ENCODE data around the gene RAPGEF2. TPM values are rescaled to one million over a fixed set of nuclear protein-coding genes. Genes with fewer than 3 reads are reported as not detected.

The RAPGEF2 gene
- total and polyA plus RNA-seq, 2 donors (not counting 3 experiments of a cell fraction or from before 2014, with no cell fraction given) = 28.7 to 55.2 TPM

DNA sequence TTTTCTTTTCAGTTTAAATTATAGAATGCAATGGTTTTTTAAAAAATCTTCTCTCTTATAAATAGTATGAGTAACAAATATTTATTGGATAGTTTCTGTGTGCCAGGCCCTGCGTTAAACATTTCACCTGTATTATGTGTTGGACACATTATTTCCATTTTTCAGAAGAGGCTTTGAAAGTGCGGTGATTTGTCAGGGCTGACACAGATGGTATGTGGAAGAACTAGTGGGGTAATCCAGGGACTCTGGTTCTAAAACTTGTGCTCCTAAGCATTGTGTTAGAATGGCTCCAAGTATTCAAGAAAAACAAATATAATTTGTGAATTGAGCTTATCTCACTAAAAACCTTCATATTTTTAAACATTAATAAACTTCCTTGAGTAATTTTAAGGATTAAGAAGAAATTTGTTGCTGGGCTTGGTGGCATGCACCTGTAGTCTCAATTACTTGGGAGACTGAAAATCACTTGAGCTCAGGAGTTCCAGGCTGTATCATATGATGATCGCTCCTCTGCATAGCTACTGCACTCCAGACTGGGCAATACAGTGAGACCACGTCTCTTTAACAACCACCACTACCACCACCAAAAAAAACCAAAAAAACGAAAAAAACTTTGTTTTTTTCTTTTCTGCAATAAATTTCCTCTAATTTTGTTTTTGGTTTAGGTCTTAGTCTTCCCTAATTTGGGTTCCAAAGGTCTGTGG is 40.0 kb downstream of the RAPGEF2 start:
- dilution Hi-C loops (cut with MboI; ENCODE audit: extremely low pct_ligation_motif_present, low sequenced_read_pairs) = no loop called here

More for the DNA sequence above, 40.0 kb downstream of the RAPGEF2 start:
- no peaks in the 10 kb centered on the region for H3K9me3 ChIP-seq (replicated peaks; ENCODE audit: control insufficient read depth, insufficient read depth, low read length)
- FAIRE-seq = no peak
- H4K20me1 ChIP-seq (replicated peaks; ENCODE audit: control insufficient read depth, extremely low read depth, insufficient read depth, low read length) = peaks cover 3% of the 10 kb centered on the region
- BruUV-seq (replicated peaks) = no TSS peak
- peaks cover 16% of the 10 kb centered on the region for H3K4me1 ChIP-seq (ENCODE audit: control insufficient read depth, extremely low read depth, insufficient read depth, low read length)
- no peak overlapping the region for H3K27ac ChIP-seq (ENCODE audit: insufficient read depth, low read depth, low read length)
- H3K9ac ChIP-seq (replicated peaks; ENCODE audit: extremely low read depth, insufficient read depth, low read length) = no peak overlapping the region
- H3K9me1 ChIP-seq (replicated peaks; ENCODE audit: control insufficient read depth, extremely low read depth, insufficient read depth, low read length) = no peaks in the 10 kb centered on the region
- no peak overlapping the region for H3K4me2 ChIP-seq (ENCODE audit: insufficient read depth, low read length)
- no peak overlapping the region for H2AFZ ChIP-seq (ENCODE audit: low read depth, low read length)
- H3K79me2 ChIP-seq (ENCODE audit: control insufficient read depth, insufficient read depth, low read length) = peaks cover 74% of the 10 kb centered on the region
- no peak overlapping the region for H3K4me3 ChIP-seq (replicated peaks in 1 of 3; ENCODE audit: insufficient read depth in 1 of 3, low read depth in 1 of 3, low read length in 3 of 3)
- POLR2A ChIA-PET = no interaction called here
- TF ChIP-seq POLR2A (IDR thresholded peaks at IDR 0.05; ENCODE audit: low read depth, low read length) (no peak), POLR2AphosphoS5 (IDR thresholded peaks at IDR 0.05; ENCODE audit: insufficient read depth, low read depth, low read length) (no peak), FOS (IDR thresholded peaks at IDR 0.05; ENCODE audit: borderline replicate concordance, insufficient read depth, low read length) (no peak), JUN (IDR thresholded peaks at IDR 0.05; ENCODE audit: borderline replicate concordance, insufficient read depth, insufficient read length, low read depth) (no peak), EZH2 (IDR thresholded peaks at IDR 0.05; ENCODE audit: borderline replicate concordance, low read depth, low read length, severe bottlenecking) (no peak), MYC (IDR thresholded peaks at IDR 0.05; ENCODE audit: low read depth, low read length) (no peak), GATA2 (IDR thresholded peaks at IDR 0.05; ENCODE audit: insufficient read depth, insufficient read length, low read depth, low read length) (no peak)
- TF ChIP-seq, protein P1, sequence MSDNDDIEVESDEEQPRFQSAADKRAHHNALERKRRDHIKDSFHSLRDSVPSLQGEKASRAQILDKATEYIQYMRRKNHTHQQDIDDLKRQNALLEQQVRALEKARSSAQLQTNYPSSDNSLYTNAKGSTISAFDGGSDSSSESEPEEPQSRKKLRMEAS (IDR thresholded peaks at IDR 0.05; ENCODE audit: insufficient read depth, insufficient read length) = no peak
- TF ChIP-seq, protein P2, sequence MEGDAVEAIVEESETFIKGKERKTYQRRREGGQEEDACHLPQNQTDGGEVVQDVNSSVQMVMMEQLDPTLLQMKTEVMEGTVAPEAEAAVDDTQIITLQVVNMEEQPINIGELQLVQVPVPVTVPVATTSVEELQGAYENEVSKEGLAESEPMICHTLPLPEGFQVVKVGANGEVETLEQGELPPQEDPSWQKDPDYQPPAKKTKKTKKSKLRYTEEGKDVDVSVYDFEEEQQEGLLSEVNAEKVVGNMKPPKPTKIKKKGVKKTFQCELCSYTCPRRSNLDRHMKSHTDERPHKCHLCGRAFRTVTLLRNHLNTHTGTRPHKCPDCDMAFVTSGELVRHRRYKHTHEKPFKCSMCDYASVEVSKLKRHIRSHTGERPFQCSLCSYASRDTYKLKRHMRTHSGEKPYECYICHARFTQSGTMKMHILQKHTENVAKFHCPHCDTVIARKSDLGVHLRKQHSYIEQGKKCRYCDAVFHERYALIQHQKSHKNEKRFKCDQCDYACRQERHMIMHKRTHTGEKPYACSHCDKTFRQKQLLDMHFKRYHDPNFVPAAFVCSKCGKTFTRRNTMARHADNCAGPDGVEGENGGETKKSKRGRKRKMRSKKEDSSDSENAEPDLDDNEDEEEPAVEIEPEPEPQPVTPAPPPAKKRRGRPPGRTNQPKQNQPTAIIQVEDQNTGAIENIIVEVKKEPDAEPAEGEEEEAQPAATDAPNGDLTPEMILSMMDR (IDR thresholded peaks at IDR 0.05; ENCODE audit: extremely low read depth in 1 of 2, insufficient read depth in 1 of 2, low read depth in 1 of 2, low read length in 2 of 2) = no peak
- no peak for DNase-seq (ENCODE audit: low read depth, low spot score)
- no peaks in the 10 kb centered on the region for H3K36me3 ChIP-seq (ENCODE audit: control insufficient read depth in 2 of 2, extremely low read depth in 1 of 2, insufficient read depth in 2 of 2, low read length in 2 of 2)
- CTCF ChIA-PET = interaction anchor here (0.8 to 1.4 kb wide), 2 partner anchors 9 to 286 kb away, joined by 3 read pairs; no protein-coding TSS in a partner anchor
- H3K27me3 ChIP-seq (ENCODE audit: control insufficient read depth in 2 of 2, insufficient read depth in 2 of 2, low read length in 2 of 2) = no peaks in the 10 kb centered on the region
- intact Hi-C loops (cut with micrococcal nuclease) = no loop called here
